ENCODE measurements around the gene MUS81.
A peak's percentile ranks its signal among the peaks of the same experiment; 100 is the strongest.
"Not testable (repeated sequence)": the region's sequence is repeated elsewhere in the genome, so short reads cannot be mapped to it uniquely, and the experiment has no call there.

The MUS81 gene

GRCh38 chr11:65873318-65874156 lies 13.3 kb downstream of the MUS81 start:
- DNase-seq, result peak; percentile 88

- no peak for DNase-seq
Observed at GRCh38 chr11:65879617-65880016, 19.4 kb downstream of the MUS81 start, which contains the start of gene CTSW. Gene CTSW, plus strand, starts transcription at chr11:65879837. Its CDS starts 18 bp downstream, at chr11:65879855.

GRCh38 chr11:65880027-65880426 lies 19.8 kb downstream of the MUS81 start:
- DNase-seq, result no peak

GRCh38 chr11:65880844-65881421 lies 20.7 kb downstream of the MUS81 start:
- no peak for DNase-seq

GRCh38 chr11:65882120-65883057 lies 22.2 kb downstream of the MUS81 start:
- no peak for DNase-seq

- DNase-seq, result no peak
Observed at GRCh38 chr11:65883058-65883761, 23.0 kb downstream of the MUS81 start.

GRCh38 chr11:65883786-65884715 lies 23.8 kb downstream of the MUS81 start:
- no peak for DNase-seq

GRCh38 chr11:65884716-65885092 lies 24.5 kb downstream of the MUS81 start:
- peak; percentile 49 for DNase-seq

GRCh38 chr11:65885231-65885630 lies 25.0 kb downstream of the MUS81 start:
- no peak for DNase-seq

- no peak for DNase-seq
Observed at GRCh38 chr11:65885808-65886536, 25.7 kb downstream of the MUS81 start.

- DNase-seq, result no peak
Observed at GRCh38 chr11:65886826-65887722, 26.8 kb downstream of the MUS81 start.

- DNase-seq, result no peak
Observed at GRCh38 chr11:65887723-65888162, 27.5 kb downstream of the MUS81 start.

- DNase-seq, result peak; percentile 94
Observed at GRCh38 chr11:65888163-65888814, 28.1 kb downstream of the MUS81 start, which contains the start of gene FIBP. Gene FIBP, minus strand, starts transcription at chr11:65888471. Its CDS starts 53 bp downstream, at chr11:65888418.

- DNase-seq, result peak; percentile 92
Observed at GRCh38 chr11:65890324-65891218, 30.3 kb downstream of the MUS81 start, which contains the start of gene CCDC85B. Gene CCDC85B, plus strand, starts transcription at chr11:65890673. Its CDS starts 111 bp downstream, at chr11:65890784.

GRCh38 chr11:65891219-65892136 lies 31.2 kb downstream of the MUS81 start:
- no peak for DNase-seq

- not testable (repeated sequence) for DNase-seq
Observed at GRCh38 chr11:65892137-65892540, 31.9 kb downstream of the MUS81 start.
